Ishikawa (cell line): Measurements from ENCODE around the gene GGTLC2.
"Not testable (repeated sequence)": the region's sequence is repeated elsewhere in the genome, so short reads cannot be mapped to it uniquely, and the experiment has no call there.

Experiments used
- CEBPB ChIP-seq: IDR thresholded peaks from 2 replicates; pipeline ENCODE4 v1.6.1; 2012
- CREB1 ChIP-seq: IDR thresholded peaks from 2 replicates; pipeline ENCODE4 v1.6.1; 2012; ENCODE audit warnings: low read depth
- EGR1 ChIP-seq: IDR thresholded peaks from 2 replicates; pipeline ENCODE4 v1.6.1; 2012
- EP300 ChIP-seq: IDR thresholded peaks from 2 replicates; pipeline ENCODE4 v1.6.1; 2012; ENCODE audit warnings: borderline replicate concordance
- FOXM1 ChIP-seq: IDR thresholded peaks from 2 replicates; pipeline ENCODE4 v1.6.1; 2012; ENCODE audit warnings: low read depth, borderline replicate concordance
- NFIC ChIP-seq: IDR thresholded peaks from 2 replicates; pipeline ENCODE4 v1.6.1; 2012
- RAD21 ChIP-seq: IDR thresholded peaks from 2 replicates; pipeline ENCODE4 v1.6.1; 2012; ENCODE audit warnings: low read depth
- REST ChIP-seq: IDR thresholded peaks from 2 replicates; pipeline ENCODE4 v1.6.1; 2012; ENCODE audit warnings: low read depth, mild to moderate bottlenecking
- TAF1 ChIP-seq: IDR thresholded peaks from 2 replicates; pipeline ENCODE4 v1.6.1; 2012; ENCODE audit warnings: low read depth, mild to moderate bottlenecking
- TCF12 ChIP-seq: IDR thresholded peaks from 2 replicates; pipeline ENCODE4 v1.6.1; 2012; ENCODE audit warnings: low read depth
- TEAD4 ChIP-seq: IDR thresholded peaks from 2 replicates; pipeline ENCODE4 v1.6.1; 2012
- USF1 ChIP-seq: IDR thresholded peaks from 2 replicates; pipeline ENCODE4 v1.6.1; 2012
- YY1 ChIP-seq: IDR thresholded peaks from 2 replicates; pipeline ENCODE4 v1.6.1; 2012; ENCODE audit warnings: low read depth
- ZBTB7A ChIP-seq: IDR thresholded peaks from 2 replicates; pipeline ENCODE4 v1.6.1; 2012; ENCODE audit warnings: low read depth
- TF ChIP-seq, protein P1 (sequence below): IDR thresholded peaks from 2 replicates; pipeline ENCODE4 v1.6.1; 2012

GGTLC2 gene

GRCh38 chr22:22644314-22644713 is at the start of gene GGTLC2:
GGTLC2 (plus strand) TSS chr22:22644614; CDS start chr22:22646346, 1,732 bp downstream.
- not testable (repeated sequence) for TF ChIP-seq TEAD4, REST, ZBTB7A

DNA sequence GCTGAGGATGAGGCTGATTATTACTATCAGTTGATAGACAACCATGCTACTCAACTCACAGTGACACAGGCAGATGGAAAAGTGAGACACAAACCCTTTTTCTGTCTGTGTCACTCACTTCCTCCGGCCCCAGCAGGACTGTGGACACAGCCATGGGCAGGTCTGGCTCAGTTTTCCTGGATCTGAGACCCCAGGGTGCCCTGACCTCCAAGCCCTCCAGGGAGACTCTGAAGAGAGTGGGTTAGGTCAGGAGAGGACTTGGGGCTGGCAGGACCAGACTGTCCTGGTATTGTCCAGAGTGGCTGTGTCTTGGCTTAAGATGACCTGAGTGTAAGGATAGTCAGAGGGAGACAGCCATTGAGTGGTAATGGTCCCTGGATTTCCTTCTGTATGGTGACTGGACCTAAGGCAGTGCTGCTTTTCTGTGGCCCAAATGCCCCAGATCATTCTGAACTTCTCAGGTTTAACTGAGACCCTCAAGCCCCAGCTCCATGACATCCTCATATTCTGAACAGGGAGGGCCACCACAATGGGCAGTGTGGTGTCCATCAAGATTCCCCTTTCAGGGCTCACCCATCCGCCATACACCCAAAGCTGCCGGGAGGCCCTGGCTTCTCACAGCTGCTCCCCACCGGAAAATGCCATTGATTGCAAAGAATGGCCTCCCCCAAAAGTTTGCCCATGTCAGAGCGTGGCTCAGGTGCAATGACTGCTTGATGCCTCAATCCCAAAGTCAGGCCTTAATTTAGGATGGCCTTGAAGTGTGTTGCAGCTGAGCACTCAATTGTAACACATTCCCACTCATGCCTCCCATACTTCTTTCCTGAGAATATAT is 49.2 kb upstream of the GGTLC2 start:
- TF ChIP-seq CEBPB, result no peak
- no peak for TF ChIP-seq NFIC
- TF ChIP-seq REST, result no peak

DNA sequence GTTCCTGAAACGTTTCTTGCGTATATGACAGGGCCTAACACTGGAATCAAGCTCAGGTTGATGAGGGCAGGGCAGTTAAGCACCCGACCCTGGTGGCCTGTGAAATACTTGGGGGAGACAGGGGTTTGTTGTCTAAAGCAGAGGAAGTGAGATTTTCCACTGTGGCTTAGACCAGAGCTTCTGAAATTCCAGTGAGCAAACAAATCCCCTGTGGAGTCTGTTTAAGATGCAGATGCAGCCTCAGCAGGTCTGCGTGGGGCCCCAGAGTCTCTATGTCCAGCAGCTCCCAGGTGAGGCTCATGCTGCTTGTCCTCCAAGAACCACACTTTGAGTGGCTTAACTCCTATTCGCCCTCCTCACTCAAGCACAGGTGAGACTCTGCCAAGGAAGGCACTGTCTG is 46.3 kb upstream of the GGTLC2 start:
- TF ChIP-seq CREB1 (no peak), FOXM1 (no peak), ZBTB7A (no peak), EP300 (no peak), USF1 (no peak), CEBPB (no peak), TCF12 (no peak), NFIC (no peak), YY1 (no peak), REST (no peak), TAF1 (no peak), EGR1 (no peak), TEAD4 (no peak)
- TF ChIP-seq, protein P1, sequence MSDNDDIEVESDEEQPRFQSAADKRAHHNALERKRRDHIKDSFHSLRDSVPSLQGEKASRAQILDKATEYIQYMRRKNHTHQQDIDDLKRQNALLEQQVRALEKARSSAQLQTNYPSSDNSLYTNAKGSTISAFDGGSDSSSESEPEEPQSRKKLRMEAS, result no peak

DNA sequence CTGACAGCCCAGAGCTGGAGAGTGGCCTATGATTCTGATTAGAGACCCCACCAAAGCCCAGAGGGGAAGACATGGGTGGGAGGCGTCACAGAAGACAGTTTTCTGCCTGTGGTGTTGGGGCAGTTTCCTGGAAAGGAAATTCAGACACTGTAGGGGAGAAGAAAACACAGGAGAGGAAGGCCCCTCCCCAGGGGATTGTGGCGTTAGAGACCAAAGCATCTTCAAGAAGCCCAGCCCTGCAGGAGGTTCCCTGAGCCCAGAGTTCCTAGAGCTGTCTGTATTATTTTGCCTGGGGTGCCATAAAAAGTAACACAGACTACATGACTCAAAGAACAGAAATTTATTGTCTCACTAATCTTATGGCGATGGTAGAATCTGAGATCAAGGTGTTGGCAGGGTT is 45.2 kb upstream of the GGTLC2 start:
- TF ChIP-seq TAF1, result no peak
- no peak for TF ChIP-seq TEAD4
- no peak for TF ChIP-seq YY1
- no peak for TF ChIP-seq REST
- TF ChIP-seq CREB1, result no peak
- TF ChIP-seq USF1, result no peak
- TF ChIP-seq TCF12, result no peak
- TF ChIP-seq NFIC, result no peak
- no peak for TF ChIP-seq FOXM1
- no peak for TF ChIP-seq RAD21
- TF ChIP-seq, protein P1, result no peak
- TF ChIP-seq ZBTB7A, result no peak
- TF ChIP-seq CEBPB, result no peak
- TF ChIP-seq EGR1, result no peak
- no peak for TF ChIP-seq EP300
